ENCODE data around the gene ERBB2.
"Not testable (repeated sequence)": the region's sequence is repeated elsewhere in the genome, so short reads cannot be mapped to it uniquely, and the experiment has no call there.

ERBB2 gene

DNA sequence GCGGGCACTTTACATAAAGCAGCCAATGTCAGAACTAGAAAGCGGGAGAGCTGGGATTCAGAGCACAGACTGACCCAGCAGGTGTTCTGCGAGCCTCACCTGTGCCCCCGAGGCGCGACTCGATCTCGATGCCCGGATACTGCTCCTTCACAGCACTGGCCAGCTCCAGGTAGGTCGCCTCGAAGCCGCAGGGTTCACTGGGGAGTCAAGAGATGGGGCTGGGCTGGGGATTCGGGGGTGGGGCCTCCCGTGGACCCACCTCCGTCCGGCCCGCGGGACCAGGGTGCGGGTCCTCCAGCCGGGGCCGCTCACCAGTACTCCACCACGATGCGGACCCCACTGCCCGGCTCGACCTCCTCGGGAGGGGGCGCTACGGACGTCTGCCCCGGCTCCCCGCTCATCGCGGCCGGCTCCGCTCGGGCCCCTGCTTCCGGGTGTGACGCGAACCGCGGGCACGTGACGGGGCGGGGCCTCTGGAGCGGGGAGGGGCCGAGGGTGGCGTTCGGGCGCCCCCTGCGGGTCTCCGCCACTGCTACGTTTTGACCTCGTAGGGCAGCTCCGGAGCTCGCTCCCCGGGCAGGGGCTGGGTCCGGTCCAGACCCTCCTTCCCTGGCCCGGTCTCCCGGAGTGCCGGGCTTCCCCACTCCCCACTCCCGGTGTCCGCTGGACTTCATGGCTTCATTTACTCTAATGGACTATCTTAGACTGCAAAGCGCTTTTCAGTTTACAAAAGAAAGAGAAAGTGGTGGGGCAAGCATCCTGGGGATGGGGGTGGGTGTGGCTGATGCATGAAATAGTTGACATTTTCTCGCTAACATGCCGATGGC, 30.4 kb downstream of the ERBB2 start, which contains the start of gene MIEN1:
Gene MIEN1, minus strand, starts transcription at position 438 of the 827 bp plus-strand sequence. Its CDS starts 37 bp downstream, at position 401.
- DNase-seq, result peak; percentile 95

DNA sequence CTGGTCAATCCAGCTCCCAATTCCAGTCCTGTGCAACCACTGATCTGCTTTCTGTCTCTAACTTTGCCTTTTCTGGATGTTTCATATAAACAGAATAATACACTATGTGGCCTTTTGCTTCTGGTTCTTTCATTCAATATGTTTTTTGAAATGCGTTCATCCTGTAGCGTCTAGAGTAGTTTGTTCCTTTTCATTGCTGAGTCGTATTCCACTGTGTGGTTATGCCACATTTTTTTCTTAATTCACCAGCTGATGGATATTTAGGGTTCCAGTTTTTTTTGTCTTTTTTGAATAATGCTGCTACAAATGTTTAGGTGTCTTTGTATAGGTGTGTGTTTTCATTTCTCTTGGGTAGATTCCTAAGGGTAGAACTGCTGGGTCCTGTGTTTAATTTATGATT, 32.7 kb downstream of the ERBB2 start:
- DNase-seq, result no peak

DNA sequence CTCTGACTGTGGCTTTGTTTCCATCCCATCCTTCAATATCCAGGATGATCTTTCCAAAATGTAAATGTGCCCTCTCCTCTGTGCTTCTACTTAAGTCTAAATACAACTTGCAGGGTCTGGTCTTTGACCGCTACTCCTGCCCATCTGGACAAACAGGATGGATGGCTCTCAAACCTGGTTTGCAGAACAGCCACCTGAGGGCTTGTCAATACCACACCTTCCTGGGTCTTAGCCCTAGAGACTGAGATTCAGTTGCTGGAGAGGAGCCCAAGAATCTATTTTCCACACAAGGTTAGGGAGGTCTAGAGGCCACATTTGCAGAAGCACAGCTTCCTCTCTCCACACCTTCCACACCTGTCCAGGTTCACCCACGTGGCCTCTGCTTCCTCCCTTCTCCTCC, 36.0 kb downstream of the ERBB2 start:
- DNase-seq, result no peak

DNA sequence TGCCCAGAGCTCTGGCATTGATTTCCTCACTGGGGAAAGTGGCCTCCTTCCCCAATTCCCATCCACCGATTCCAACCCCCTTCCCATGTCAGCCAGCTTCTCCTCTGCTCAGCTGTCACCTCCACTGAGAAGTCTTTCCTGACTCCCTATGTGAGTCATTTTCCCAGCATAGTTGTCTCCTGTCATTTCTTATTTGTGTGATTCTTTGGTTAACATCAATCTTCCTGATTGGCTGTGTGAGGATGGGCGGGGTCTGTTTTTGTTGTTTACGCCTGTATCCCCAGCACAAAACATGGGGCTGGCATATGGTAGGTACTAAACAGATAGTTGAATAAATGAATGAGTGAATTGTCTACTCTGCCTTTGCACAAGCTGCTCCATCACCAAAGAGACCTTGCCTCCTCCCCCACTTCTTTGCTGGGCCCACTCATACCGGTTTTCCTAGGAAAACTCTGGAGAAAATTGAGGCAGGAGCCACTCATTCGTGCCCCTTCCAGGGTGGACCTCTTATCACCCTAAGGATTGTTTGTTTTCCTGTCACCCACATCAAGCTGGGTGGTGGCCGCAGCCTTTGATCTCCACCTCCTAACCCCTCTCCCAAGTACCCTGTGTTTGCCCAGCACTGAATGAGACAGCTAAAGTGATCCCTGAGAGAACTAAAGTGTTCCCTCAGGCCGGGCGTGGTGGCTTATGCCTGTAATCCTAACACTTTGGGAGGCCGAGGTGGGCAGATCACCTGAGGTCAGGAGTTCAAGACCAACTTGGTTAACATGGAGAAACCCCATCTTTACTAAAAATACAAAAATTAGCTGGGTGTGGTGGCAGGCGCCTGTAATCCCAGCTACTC, 36.7 kb downstream of the ERBB2 start:
- DNase-seq, result no peak

DNA sequence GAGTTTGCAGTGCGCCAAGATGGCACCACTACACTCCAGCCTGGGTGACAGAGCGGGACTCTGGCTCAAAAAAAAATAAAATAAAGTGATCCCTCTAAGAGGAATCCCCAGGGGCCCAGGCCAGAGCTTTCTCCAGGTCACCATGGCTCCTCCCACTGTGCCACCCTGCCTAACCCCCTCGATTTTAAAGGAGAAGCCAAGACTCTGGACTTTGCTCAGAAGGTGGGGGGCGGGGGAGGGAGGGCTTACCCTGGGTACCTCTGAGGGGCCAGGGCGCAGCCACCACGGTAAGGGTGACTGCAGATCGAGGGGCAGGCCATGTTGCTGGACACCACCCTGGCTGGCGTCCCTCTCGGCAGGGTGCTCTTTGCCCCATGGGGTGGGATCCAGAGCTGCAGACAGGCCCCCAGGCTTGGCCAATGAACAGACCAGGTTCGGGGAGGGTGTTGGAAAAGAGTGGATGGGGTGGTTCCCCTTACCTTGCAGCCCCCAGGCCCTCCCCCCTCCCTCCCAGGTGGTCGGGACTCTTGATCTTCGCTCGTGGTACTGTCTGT, 37.4 kb downstream of the ERBB2 start:
- no peak for DNase-seq

DNA sequence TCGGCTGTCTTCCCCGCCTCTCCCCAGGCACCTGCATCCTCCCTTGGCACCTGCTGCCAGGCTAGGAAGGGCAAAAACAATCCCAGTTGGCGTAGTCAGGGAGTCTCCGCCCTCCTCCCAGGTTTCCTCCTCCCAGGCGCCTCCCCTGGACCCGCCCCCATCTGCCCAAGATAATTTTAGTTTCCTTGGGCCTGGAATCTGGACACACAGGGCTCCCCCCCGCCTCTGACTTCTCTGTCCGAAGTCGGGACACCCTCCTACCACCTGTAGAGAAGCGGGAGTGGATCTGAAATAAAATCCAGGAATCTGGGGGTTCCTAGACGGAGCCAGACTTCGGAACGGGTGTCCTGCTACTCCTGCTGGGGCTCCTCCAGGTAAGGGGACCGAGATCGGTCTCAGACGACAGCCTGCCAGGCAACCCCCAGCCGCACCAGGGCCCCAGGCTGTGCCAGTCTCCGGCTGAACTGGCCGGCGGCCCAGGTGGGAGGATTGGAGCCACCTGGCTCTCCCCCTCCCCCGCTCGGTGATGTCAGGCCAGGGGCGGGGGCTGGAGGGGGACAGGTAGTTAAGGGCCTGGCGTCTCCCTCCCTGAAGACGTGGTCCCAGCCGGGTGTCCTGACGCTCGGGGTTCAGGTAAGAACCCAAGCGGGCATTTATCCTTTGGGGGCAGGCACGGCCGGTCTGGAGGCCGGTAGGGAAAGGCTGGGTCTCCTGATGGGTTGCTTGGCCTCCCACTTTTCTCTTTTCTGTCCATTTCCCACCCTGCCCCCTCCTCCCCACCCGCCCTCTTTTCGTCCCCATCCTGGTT, 38.1 kb downstream of the ERBB2 start, which contains the start of gene GRB7:
Gene GRB7, plus strand, starts transcription at position 179 of the 808 bp plus-strand sequence. CDS start 4,364 bp downstream, outside the sequence.
- DNase-seq, result no peak

DNA sequence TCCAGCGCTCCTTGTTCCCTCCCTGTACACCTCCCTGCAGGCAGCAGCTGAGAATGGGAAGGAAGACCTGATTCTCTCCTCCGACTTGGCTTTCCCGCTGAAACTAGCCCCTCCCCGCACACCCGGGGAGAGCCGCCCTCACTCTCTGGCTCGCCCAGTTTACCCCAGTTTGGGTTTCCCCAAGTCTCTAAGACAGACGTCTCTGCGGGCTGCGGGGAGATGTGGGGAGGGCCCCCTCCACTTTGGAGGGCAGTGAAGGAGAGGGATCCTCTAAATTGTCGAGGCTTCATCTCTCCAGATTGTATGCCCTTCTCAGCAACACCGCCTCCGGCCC, 38.7 kb downstream of the ERBB2 start:
- DNase-seq, result peak; percentile 23

DNA sequence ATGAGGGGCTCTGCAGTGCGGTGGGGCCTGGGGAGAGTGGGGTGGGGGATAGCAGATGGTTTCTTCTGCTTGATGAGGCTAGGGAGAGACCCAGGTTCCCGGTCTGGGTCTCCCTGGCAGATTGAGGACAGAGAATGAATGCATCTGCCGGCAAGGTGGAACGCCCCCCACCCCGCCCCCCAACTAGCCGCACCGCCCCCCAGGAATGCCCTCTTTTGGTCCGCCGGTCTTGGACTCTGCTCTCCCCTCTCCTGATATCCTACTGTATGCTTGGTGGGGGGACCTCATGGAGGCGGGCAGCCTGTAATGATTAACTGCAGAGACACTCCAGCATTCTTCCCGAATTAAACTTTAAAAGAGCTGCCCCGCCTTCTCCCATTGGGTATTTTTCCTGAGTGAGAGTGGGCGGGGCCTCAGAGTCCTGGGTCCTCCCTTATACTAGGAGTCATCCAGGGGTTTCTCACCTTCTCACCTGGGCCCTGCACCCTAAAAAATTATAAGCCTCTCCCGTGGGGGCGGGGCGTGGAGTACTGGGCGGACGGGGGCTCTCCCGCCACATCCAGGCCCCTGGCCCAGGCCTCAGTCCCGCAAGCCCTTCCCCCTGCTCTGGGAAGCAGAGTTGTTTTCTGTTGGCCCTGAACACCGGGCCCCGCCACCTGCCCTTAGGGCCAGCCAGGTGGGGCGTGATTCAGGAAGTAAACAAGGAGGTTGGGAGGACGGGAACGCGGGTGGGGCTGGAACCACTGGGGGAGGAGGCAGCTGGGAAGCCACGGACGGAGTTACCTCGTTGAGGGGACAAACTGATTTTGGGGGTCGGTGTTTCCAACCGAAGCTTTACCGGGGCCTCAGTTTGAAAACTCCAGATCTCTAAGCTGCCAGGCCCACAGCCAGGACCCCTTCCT, 39.4 kb downstream of the ERBB2 start:
- no peak for DNase-seq

DNA sequence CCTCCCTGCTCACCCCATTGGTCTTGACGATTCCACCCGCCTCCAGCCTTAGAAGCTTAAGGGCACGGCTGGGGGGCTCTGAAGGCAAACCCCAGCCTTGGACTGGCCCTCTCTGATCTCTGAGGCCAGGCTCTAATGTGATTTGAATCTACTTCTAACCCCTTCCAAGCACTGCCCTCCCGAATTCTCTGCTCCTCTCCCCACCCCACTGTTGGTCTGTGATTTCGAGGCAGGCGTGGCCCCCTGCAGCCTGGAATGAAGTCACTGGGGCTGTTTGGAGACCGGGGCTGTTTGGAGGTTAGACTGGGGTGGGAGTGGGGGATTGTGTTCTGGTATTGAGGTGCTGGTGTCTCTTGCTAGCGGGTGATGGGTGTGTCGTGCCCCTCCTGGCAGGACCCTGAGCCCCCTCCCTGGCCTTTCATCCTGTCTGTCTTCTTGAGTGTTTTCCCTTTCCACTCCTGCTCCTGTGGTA, 40.1 kb downstream of the ERBB2 start:
- no peak for DNase-seq

DNA sequence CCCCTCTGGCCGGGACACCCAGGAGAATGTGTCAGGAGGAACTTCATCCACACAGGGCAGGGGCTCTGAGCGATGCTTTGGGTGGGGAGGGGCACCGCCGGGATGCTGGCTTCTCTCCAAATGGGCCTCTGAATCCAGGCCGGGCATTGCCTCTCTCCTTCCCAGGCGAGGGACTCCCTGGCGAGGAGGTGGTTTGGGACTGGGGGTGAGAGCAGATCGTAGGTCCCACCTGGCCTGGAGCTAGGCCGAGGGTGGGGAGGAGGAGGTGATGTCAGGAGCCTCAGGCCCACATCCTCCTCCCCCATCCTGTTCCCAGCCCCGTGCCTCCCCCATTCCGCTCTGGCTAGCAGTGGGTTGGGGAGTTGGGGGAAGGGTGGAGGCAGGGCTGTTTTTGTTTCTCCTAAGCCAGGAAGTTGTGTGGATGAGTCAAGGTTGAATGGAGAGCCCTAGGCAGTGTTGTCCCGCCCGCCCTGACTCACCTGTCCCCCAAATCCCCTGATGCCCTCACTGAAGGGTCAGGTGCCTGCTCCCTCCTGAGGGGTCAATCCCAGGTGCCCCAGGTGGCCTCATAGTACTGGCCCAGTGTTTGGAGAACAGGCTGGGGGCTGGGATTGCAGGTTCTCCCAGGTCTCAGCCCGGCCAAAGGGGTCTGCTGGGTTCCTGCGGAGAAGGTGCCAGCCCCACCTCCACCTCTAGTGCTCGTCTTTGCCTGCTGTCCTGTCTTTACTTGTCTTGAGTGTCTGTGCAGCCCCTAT, 40.7 kb downstream of the ERBB2 start:
- DNase-seq, result no peak

DNA sequence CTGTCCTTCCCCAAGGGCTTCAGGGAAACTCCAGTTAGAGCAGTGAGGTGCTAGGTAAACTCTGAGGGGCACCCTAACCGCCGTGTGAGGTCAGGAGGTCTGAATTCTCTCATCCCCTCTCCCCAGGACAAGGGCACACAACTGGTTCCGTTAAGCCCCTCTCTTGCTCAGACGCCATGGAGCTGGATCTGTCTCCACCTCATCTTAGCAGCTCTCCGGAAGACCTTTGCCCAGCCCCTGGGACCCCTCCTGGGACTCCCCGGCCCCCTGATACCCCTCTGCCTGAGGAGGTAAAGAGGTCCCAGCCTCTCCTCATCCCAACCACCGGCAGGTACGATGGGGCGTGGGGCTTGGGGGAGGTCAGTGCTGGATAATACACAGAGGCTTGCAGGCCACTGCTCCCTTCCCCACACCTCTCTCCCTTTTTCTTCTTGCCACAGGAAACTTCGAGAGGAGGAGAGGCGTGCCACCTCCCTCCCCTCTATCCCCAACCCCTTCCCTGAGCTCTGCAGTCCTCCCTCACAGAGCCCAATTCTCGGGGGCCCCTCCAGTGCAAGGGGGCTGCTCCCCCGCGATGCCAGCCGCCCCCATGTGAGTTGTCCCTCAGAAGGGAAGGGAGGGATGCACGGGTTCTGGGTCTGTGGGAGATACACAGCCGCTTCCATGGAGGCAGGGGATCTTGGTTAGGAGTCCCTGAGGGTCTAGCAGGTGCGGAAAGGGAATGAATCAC, 42.4 kb downstream of the ERBB2 start:
- DNase-seq, result no peak

DNA sequence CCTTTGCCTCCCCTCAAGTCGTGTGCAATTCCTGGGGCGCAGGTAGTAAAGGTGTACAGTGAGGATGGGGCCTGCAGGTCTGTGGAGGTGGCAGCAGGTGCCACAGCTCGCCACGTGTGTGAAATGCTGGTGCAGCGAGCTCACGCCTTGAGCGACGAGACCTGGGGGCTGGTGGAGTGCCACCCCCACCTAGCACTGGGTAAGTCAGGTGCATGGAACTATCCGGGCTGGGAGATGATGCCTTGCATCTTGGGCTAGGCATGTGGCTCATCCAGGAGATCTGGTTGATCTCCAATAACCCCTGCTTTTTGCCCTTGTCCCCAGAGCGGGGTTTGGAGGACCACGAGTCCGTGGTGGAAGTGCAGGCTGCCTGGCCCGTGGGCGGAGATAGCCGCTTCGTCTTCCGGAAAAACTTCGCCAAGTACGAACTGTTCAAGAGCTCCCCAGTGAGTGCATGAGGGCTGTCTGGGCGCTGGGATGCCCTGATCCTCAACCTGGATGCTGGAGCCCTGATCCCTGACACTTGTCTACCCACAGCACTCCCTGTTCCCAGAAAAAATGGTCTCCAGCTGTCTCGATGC, 43.1 kb downstream of the ERBB2 start:
- DNase-seq, result no peak

DNA sequence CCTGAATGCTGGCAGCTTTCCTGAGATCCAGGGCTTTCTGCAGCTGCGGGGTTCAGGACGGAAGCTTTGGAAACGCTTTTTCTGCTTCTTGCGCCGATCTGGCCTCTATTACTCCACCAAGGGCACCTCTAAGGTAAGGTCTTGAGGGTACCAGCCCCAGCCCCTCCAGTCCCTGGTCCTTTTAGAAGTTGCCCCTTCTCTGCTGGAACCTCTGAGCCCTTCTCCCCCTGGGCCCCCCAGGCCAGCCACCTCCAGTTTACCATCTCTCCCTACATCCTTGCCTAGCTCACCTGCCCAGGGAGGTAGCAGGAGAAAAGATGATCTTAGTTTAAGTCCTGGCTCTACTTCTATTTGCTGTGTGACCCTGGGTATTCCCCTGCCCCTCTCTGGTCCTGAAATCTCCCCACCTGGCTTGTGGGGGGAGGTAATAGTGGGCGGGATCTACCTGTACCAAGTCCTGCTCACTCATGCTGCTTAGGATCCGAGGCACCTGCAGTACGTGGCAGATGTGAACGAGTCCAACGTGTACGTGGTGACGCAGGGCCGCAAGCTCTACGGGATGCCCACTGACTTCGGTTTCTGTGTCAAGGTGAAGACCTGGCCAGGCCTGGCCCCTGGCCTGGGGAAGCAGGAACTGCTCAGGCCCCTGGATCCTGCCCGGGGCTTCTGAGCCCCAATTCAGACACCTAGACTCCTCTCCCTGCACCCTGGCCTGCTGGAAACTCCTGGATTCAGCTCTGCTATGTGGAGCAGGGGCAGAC, 44.4 kb downstream of the ERBB2 start:
- DNase-seq, result no peak

DNA sequence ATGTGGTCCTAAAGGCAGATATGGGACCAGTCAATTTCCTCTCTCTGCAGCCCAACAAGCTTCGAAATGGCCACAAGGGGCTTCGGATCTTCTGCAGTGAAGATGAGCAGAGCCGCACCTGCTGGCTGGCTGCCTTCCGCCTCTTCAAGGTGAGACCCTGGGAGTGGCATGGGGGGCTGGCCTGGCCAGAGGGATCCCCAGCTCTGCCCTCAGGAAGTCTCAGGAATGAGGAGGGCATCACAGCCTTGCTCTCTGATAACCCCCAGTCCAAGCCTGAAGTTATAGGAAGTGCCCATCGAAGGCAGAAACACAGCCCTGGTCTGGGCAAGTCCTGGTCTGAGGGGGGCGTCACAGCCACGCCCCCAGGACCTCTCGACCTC, 45.0 kb downstream of the ERBB2 start:
- no peak for DNase-seq

DNA sequence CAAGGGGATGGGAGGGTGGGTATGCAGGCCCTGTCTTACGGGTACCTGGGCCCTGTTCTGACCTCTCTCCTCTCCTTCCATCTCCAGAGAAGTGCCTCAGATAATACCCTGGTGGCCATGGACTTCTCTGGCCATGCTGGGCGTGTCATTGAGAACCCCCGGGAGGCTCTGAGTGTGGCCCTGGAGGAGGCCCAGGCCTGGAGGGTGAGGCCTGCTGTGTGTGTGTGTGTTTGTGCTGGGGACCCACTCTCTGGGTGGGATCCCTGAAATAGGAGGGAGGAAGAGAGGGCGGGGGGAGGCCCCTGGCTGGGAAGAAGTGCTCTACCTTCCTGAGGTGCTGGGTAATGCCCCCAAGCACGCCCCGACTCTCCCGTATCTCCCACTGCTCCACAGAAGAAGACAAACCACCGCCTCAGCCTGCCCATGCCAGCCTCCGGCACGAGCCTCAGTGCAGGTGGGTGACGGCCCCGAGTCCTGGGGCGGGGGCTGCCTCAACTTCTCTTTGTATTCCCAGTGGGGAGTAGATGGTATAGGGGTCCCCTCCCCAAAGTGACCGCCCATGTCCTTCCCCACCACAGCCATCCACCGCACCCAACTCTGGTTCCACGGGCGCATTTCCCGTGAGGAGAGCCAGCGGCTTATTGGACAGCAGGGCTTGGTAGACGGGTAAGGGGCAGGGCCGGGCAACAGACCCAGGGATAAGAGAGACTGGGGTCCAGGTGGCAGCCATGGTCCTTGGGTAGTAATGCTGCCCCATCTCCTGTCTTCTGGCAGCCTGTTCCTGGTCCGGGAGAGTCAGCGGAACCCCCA, 45.7 kb downstream of the ERBB2 start:
- no peak for DNase-seq

DNA sequence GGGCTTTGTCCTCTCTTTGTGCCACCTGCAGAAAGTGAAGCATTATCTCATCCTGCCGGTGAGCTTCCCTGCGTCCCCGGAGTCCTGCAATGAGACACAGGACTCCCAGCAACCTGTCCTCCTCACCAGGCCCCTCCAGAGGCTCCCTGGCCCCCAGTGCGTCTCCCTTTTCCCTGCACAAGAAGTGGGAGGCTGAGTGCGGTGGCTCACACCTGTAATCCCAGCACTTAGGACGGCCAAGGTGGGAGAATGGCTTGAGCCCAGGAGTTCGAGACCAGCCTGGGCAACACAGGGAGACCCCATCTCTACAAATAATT, 46.2 kb downstream of the ERBB2 start:
- no peak for DNase-seq

DNA sequence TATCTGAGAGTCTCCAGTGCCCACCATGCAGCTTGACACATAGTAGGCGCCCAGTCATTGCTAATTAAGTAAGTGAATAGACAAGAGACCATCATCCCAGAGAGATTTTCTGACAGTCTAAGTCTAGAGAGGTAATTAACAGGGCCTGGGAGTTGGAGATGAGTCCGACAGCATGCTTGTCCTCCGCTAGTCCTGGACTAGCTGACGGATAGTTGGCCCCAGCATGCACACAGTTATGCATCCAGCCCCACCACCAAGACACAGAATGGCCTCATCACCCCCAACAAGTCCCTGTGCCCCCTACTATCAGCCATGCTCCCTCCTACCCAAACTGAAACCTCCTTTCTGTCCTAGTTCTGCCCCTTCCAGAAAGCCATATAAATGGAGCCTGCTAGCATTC, 47.9 kb downstream of the ERBB2 start:
- DNase-seq, result no peak

DNA sequence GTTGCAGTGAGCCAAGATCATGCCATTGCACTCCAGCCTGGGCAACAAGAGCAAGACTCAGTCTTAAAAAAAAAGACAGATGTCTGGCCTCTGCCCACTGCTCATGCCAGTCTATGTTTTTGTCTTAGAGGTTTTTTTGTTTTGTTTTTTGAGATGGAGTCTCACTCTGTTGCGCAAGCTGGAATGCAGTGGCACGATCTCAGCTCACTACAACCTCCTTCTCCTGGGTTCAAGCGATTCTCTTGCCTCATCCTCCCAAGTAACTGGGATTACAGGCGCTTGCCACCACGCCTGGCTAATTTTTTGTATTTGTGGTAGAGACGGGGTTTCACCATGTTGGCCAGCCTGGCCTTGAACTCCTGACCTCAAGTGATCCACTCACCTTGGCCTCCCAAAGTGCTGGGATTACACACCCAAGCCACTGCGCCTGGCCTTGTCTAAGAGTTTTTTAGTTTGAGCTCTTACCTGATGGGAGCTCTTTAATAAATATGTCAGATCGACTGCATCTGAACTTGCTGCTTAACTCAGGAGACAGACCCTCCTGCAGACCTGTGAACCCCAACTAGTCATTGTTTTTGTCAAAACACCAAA, 48.7 kb downstream of the ERBB2 start:
- not testable (repeated sequence) for DNase-seq

Data from activated T-cell treated with anti-CD3 and anti-CD28 coated beads for 4 hours (primary cell).